ENCODE results near the gene MAML2.

The MAML2 gene

GRCh38 chr11:96338910-96339705 lies 3.9 kb downstream of the MAML2 start:
- Histone ChIP-seq H3K4me2 (ENCODE audit: insufficient read depth, low read length) (peak overlapping the region; percentile 80), H3K4me3 (ENCODE audit: low read depth in 1 of 2, low read length in 2 of 2) (peak overlapping the region in 1 of 2 experiments; percentile 43; a peak in 2 of 4 replicates), H4K20me1 (ENCODE audit: insufficient read depth, low read length) (no peaks in the 10 kb centered on the region), H3K79me2 (ENCODE audit: insufficient read depth, low read length) (peaks cover 40% of the 10 kb centered on the region), H3K36me3 (ENCODE audit: insufficient read depth, low read length) (no peaks in the 10 kb centered on the region), H3K27me3 (ENCODE audit: insufficient read depth, low read length, poor library complexity) (no peaks in the 10 kb centered on the region), H3K9me3 (ENCODE audit: insufficient read depth, low read length, severe bottlenecking) (no peaks in the 10 kb centered on the region), H3K4me1 (ENCODE audit: insufficient read depth, low read length) (peaks cover 62% of the 10 kb centered on the region), H2AFZ (ENCODE audit: low read depth, low read length) (peak overlapping the region; percentile 65; the same call in 1 of the 2 replicates), H3K27ac (ENCODE audit: low read length) (peak overlapping the region; percentile 74), H3K9ac (ENCODE audit: low read depth, low read length) (peak overlapping the region; percentile 53)
- ATAC-seq (ENCODE audit: insufficient read depth, low read depth) = peak; percentile 56
- DNase-seq = peak; percentile 68
- no peak for TF ChIP-seq CTCF (IDR thresholded peaks at IDR 0.05; ENCODE audit: borderline replicate concordance, extremely low read depth, low read length, poor library complexity, severe bottlenecking)
- no peak for TF ChIP-seq EZH2 (IDR thresholded peaks at IDR 0.05; ENCODE audit: borderline replicate concordance, low read depth, low read length, severe bottlenecking)

GRCh38 chr11:96337541-96338431 lies 5.2 kb downstream of the MAML2 start:
- no peak for ATAC-seq (ENCODE audit: insufficient read depth, low read depth)
- H3K27ac ChIP-seq (ENCODE audit: low read length) = no peak overlapping the region

GRCh38 chr11:96335388-96335787 lies 7.6 kb downstream of the MAML2 start:
- Histone ChIP-seq H3K4me1 (ENCODE audit: insufficient read depth, low read length) (peaks cover 35% of the 10 kb centered on the region), H2AFZ (ENCODE audit: low read depth, low read length) (no peak overlapping the region), H3K4me2 (ENCODE audit: insufficient read depth, low read length) (no peak overlapping the region)

More at GRCh38 chr11:96337541-96338431, 5.2 kb downstream of the MAML2 start:
- Histone ChIP-seq H4K20me1 (ENCODE audit: insufficient read depth, low read length) (no peaks in the 10 kb centered on the region), H3K27me3 (ENCODE audit: insufficient read depth, low read length, poor library complexity) (no peaks in the 10 kb centered on the region), H2AFZ (ENCODE audit: low read depth, low read length) (no peak overlapping the region), H3K36me3 (ENCODE audit: insufficient read depth, low read length) (no peaks in the 10 kb centered on the region), H3K4me1 (ENCODE audit: insufficient read depth, low read length) (peaks cover 55% of the 10 kb centered on the region), H3K9ac (ENCODE audit: low read depth, low read length) (no peak overlapping the region; the same call in 1 of the 2 replicates), H3K4me2 (ENCODE audit: insufficient read depth, low read length) (peak overlapping the region; percentile 80), H3K79me2 (ENCODE audit: insufficient read depth, low read length) (peaks cover 40% of the 10 kb centered on the region), H3K9me3 (ENCODE audit: insufficient read depth, low read length, severe bottlenecking) (no peaks in the 10 kb centered on the region), H3K4me3 (ENCODE audit: low read depth in 1 of 2, low read length in 2 of 2) (no peak overlapping the region)
- DNase-seq = no peak
- TF ChIP-seq CTCF (IDR thresholded peaks at IDR 0.05; ENCODE audit: borderline replicate concordance, extremely low read depth, low read length, poor library complexity, severe bottlenecking) (no peak), EZH2 (IDR thresholded peaks at IDR 0.05; ENCODE audit: borderline replicate concordance, low read depth, low read length, severe bottlenecking) (no peak)

More at GRCh38 chr11:96335388-96335787, 7.6 kb downstream of the MAML2 start:
- TF ChIP-seq EZH2 (IDR thresholded peaks at IDR 0.05; ENCODE audit: borderline replicate concordance, low read depth, low read length, severe bottlenecking) = no peak
- no peak for TF ChIP-seq CTCF (IDR thresholded peaks at IDR 0.05; ENCODE audit: borderline replicate concordance, extremely low read depth, low read length, poor library complexity, severe bottlenecking)
- Histone ChIP-seq H3K27ac (ENCODE audit: low read length) (no peak overlapping the region), H3K27me3 (ENCODE audit: insufficient read depth, low read length, poor library complexity) (no peaks in the 10 kb centered on the region), H3K9ac (ENCODE audit: low read depth, low read length) (no peak overlapping the region), H4K20me1 (ENCODE audit: insufficient read depth, low read length) (no peaks in the 10 kb centered on the region), H3K79me2 (ENCODE audit: insufficient read depth, low read length) (peaks cover 19% of the 10 kb centered on the region), H3K4me3 (ENCODE audit: low read depth in 1 of 2, low read length in 2 of 2) (no peak overlapping the region), H3K9me3 (ENCODE audit: insufficient read depth, low read length, severe bottlenecking) (no peaks in the 10 kb centered on the region), H3K36me3 (ENCODE audit: insufficient read depth, low read length) (no peaks in the 10 kb centered on the region)
- DNase-seq = no peak
- no peak for ATAC-seq (ENCODE audit: insufficient read depth, low read depth)

Data from DND-41 (cell line).